A549 (cell line): Measurements from ENCODE around the gene COL8A1. TPM values are rescaled to one million over a fixed set of nuclear protein-coding genes. Genes with fewer than 3 reads are reported as not detected.

Source experiments
- ATAC-seq, 2 experiments: fragments of 200-7000 bp in 1 of 2; fragments of >200 bp in 1 of 2; cut with Nextera tagmentation in 1 of 2; cut with Tn5 transposase in 1 of 2; 3 replicates each; pipeline versions ENCODE4 v1.8.0 to v1.9.1; 2018 to 2020; ENCODE audit warnings: mild to moderate bottlenecking in 1 of 2, moderate library complexity in 1 of 2
- CTCF ChIA-PET: fragments of 300-600 bp; sonication (Branson Sonifier 250); formaldehyde crosslinking; extraction: SDS; loops from one replicate; lab custom pipeline; 2021; ENCODE audit warnings: antibody characterized with exemption, inconsistent platforms; lab: Yijun Ruan, JAX
- POLR2A ChIA-PET: fragments of 350-600 bp; formaldehyde crosslinking; extraction: SDS; loops from one replicate; lab custom pipeline; 2021; ENCODE audit warnings: antibody characterized with exemption, inconsistent platforms; lab: Yijun Ruan, JAX
- DNase-seq, 2 experiments: peaks; one replicate each; pipeline versions ENCODE4 v3.0.0 to v3.0.0-alpha.2; 2011 to 2016; ENCODE audit warnings: low read depth in 1 of 2, low spot score in 1 of 2
- FAIRE-seq: peaks from 2 replicates; lab custom pipeline; 2011; peaks lifted over from hg19 to GRCh38; lab: Jason Lieb, UNC
- H3K27ac ChIP-seq, 2 experiments: fragments of >200 bp; sonication (Bioruptor Twin); formaldehyde crosslinking; 3 replicates each; pipeline ENCODE4 v1.5.1; 2016 to 2017
- H3K4me1 ChIP-seq: fragments of >200 bp; sonication (Bioruptor Twin); formaldehyde crosslinking; 3 replicates; pipeline ENCODE4 v1.6.1; 2016
- H3K4me2 ChIP-seq: fragments of >200 bp; sonication (Bioruptor Twin); formaldehyde crosslinking; 3 replicates; pipeline ENCODE4 v1.6.1; 2016
- H3K4me3 ChIP-seq: fragments of >200 bp; sonication (Bioruptor Twin); formaldehyde crosslinking; 3 replicates; pipeline ENCODE4 v1.5.1; 2016
- H3K9me3 ChIP-seq: fragments of >200 bp; sonication (Bioruptor Twin); formaldehyde crosslinking; 3 replicates; pipeline ENCODE4 v1.6.1; 2016
- ATOH8 ChIP-seq: fragments of 250-450 bp; sonication (Bioruptor Pico); IDR thresholded peaks from 2 replicates; pipeline ENCODE4 v1.5.0; 2020; ENCODE audit warnings: low read depth, mild to moderate bottlenecking, moderate library complexity
- CBX8 ChIP-seq: fragments of 200-600 bp; sonication (generic); IDR thresholded peaks from 2 replicates; pipeline ENCODE4 v1.6.1; 2016
- CHD2 ChIP-seq: fragments of 150-350 bp; IDR thresholded peaks from 2 replicates; pipeline ENCODE4 v1.6.1; 2014; ENCODE audit warnings: low read length; ENCODE audit not compliant: partially characterized antibody
- CHD4 ChIP-seq: fragments of 200-600 bp; sonication (generic); IDR thresholded peaks from 2 replicates; pipeline ENCODE4 v1.6.1; 2016; ENCODE audit warnings: antibody characterized with exemption, mild to moderate bottlenecking, borderline replicate concordance
- E2F6 ChIP-seq: IDR thresholded peaks from 2 replicates; pipeline ENCODE4 v1.6.1; 2012; ENCODE audit warnings: low read depth, borderline replicate concordance
- EHF ChIP-seq: fragments of 250-450 bp; sonication (Bioruptor Pico); IDR thresholded peaks from 2 replicates; pipeline ENCODE4 v1.5.0; 2020; ENCODE audit warnings: mild to moderate bottlenecking
- EHMT2 ChIP-seq: fragments of 200-600 bp; sonication (generic); IDR thresholded peaks from 2 replicates; pipeline ENCODE4 v1.6.1; 2016; ENCODE audit warnings: antibody characterized with exemption, low read depth, mild to moderate bottlenecking, moderate library complexity
- EP300 ChIP-seq, 2 experiments: fragments of >200 bp; sonication (Bioruptor Twin); formaldehyde crosslinking; IDR thresholded peaks; 2 replicates in 1 of 2; 3 replicates in 1 of 2; pipeline ENCODE4 v1.6.1; 2016 to 2017
- FOXS1 ChIP-seq: fragments of 250-450 bp; sonication (Bioruptor Pico); IDR thresholded peaks from 2 replicates; pipeline ENCODE4 v1.5.0; 2020; ENCODE audit warnings: mild to moderate bottlenecking, moderate library complexity
- GATA3 ChIP-seq: IDR thresholded peaks from 2 replicates; pipeline ENCODE4 v1.6.1; 2012; ENCODE audit warnings: borderline replicate concordance
- HOXA7 ChIP-seq: fragments of 250-450 bp; sonication (Bioruptor Pico); IDR thresholded peaks from 2 replicates; pipeline ENCODE4 v1.5.0; 2020; ENCODE audit warnings: mild to moderate bottlenecking, moderate library complexity
- HOXB5 ChIP-seq: fragments of 250-450 bp; sonication (Bioruptor Pico); IDR thresholded peaks from 2 replicates; pipeline ENCODE4 v1.5.0; 2020; ENCODE audit warnings: mild to moderate bottlenecking, moderate library complexity
- MAFK ChIP-seq: fragments of 450-650 bp; IDR thresholded peaks from 2 replicates; pipeline ENCODE4 v1.6.1; 2014; ENCODE audit not compliant: partially characterized antibody
- MAZ ChIP-seq: fragments of 150-350 bp; IDR thresholded peaks from 2 replicates; pipeline ENCODE4 v1.6.1; 2014; ENCODE audit warnings: antibody characterized with exemption, low read depth, low read length, borderline replicate concordance
- MYC ChIP-seq: IDR thresholded peaks from 2 replicates; pipeline ENCODE4 v1.6.1; 2012; ENCODE audit warnings: mild to moderate bottlenecking, inconsistent platforms, low read length, improper control_type of control experiment, borderline replicate concordance
- NFE2L2 ChIP-seq: fragments of 150-350 bp; conservative IDR thresholded peaks from 2 replicates; pipeline ENCODE4 v1.6.1; 2014; ENCODE audit warnings: low read length
- PHF8 ChIP-seq: fragments of 200-600 bp; sonication (generic); IDR thresholded peaks from 2 replicates; pipeline ENCODE4 v1.6.1; 2016; ENCODE audit warnings: low read depth, mild to moderate bottlenecking, antibody characterized with exemption, moderate library complexity, borderline replicate concordance
- POLR2AphosphoS2 ChIP-seq: conservative IDR thresholded peaks from 2 replicates; pipeline ENCODE4 v1.6.1; 2012; ENCODE audit warnings: low read length, improper control_type of control experiment, inconsistent platforms
- RAD21 ChIP-seq, 2 experiments: fragments of >200 bp in 1 of 2; sonication (Bioruptor Twin) in 1 of 2; formaldehyde crosslinking in 1 of 2; IDR thresholded peaks in 1 of 2; conservative IDR thresholded peaks in 1 of 2; 2 replicates in 1 of 2; 3 replicates in 1 of 2; pipeline ENCODE4 v1.6.1; 2012 to 2018; ENCODE audit warnings: inconsistent platforms in 1 of 2
- RARB ChIP-seq: fragments of 250-450 bp; sonication (Bioruptor Pico); IDR thresholded peaks from 2 replicates; pipeline ENCODE4 v1.8.0; 2021; ENCODE audit warnings: mild to moderate bottlenecking, moderate library complexity
- RCOR1 ChIP-seq: fragments of 150-350 bp; IDR thresholded peaks from 2 replicates; pipeline ENCODE4 v1.6.1; 2014; ENCODE audit warnings: antibody characterized with exemption, low read length, low read depth
- REST ChIP-seq: fragments of 200-600 bp; sonication (generic); IDR thresholded peaks from 2 replicates; pipeline ENCODE4 v1.6.1; 2016; ENCODE audit warnings: antibody characterized with exemption, mild to moderate bottlenecking, moderate library complexity
- RNF2 ChIP-seq: fragments of 200-600 bp; sonication (generic); IDR thresholded peaks from 2 replicates; pipeline ENCODE4 v1.6.1; 2016; ENCODE audit warnings: low read depth, mild to moderate bottlenecking, antibody characterized with exemption, moderate library complexity, borderline replicate concordance
- SREBF2 ChIP-seq: fragments of 450-650 bp; IDR thresholded peaks from 2 replicates; pipeline ENCODE4 v1.6.1; 2014; ENCODE audit warnings: mild to moderate bottlenecking, moderate library complexity
- ZC3H11A ChIP-seq: fragments of 450-650 bp; IDR thresholded peaks from 2 replicates; pipeline ENCODE4 v1.6.1; 2014; ENCODE audit warnings: antibody characterized with exemption, mild to moderate bottlenecking
- ZFP36 ChIP-seq: fragments of 450-650 bp; IDR thresholded peaks from 2 replicates; pipeline ENCODE4 v1.6.1; 2014; ENCODE audit warnings: borderline replicate concordance; ENCODE audit not compliant: partially characterized antibody
- ZNF302 ChIP-seq: fragments of 250-450 bp; sonication (Bioruptor Pico); IDR thresholded peaks from 2 replicates; pipeline ENCODE4 v1.9.0; 2021; ENCODE audit warnings: inconsistent platforms, mild to moderate bottlenecking, moderate library complexity
- ZSCAN20 ChIP-seq: fragments of 250-450 bp; sonication (Bioruptor Pico); IDR thresholded peaks from 2 replicates; pipeline ENCODE4 v1.8.0; 2022; ENCODE audit warnings: mild to moderate bottlenecking, moderate library complexity
- WGBS: methylation state at CpG from one replicate; pipeline ENCODE4 v1.1.6; 2017; ENCODE audit errors: missing lambda C conversion rate; 5-methylcytosine and 5-hydroxymethylcytosine counted together
- polyA plus RNA-seq, 4 experiments: library from polyadenylated mRNA; depleted of rRNA in 3 of 4; stranded (reverse); fragments of >200 nt; fragmentation: RNase III in 1 of 4; extraction: RNeasy Plus Mini Kit Qiagen cat#74134 plus additional on column Dnase treatment in 1 of 4; gene quantifications; 2 replicates in 3 of 4; 3 replicates in 1 of 4; pipeline ENCODE4 v1.2.3, GENCODE V29; 2011 to 2017

The COL8A1 gene
- polyA plus RNA-seq, 2 of the 4 experiments (the other 2 are of a cell fraction): not detected

GRCh38 chr3:99678896-99679295, 40.5 kb downstream of the COL8A1 start:
- ATAC-seq (no peak), FAIRE-seq (no peak), DNase-seq (no peak)
- Histone ChIP-seq H3K4me2 (no peak overlapping the region), H3K4me3 (no peak overlapping the region), H3K4me1 (no peaks in the 10 kb centered on the region), H3K9me3 (no peaks in the 10 kb centered on the region), H3K27ac (no peak overlapping the region)
- TF ChIP-seq RARB (no peak), CHD4 (no peak), ATOH8 (no peak), CHD2 (no peak), EHF (CRISPR knock-in tag) (no peak), RCOR1 (no peak), RAD21 (conservative IDR thresholded peaks at IDR 0.05 in 1 of 2, IDR thresholded peaks at IDR 0.05 in 1 of 2) (no peak), REST (no peak), CBX8 (no peak)
- WGBS: 73% methylated on average over 2 of the region's 2 CpGs
- ChIA-PET POLR2A (no interaction called here), CTCF (no interaction called here)

- CTCF ChIA-PET: no interaction called here
- POLR2A ChIA-PET: no interaction called here
- no peak overlapping the region for H3K4me2 ChIP-seq
- no peak overlapping the region for H3K27ac ChIP-seq
- no peaks in the 10 kb centered on the region for H3K4me1 ChIP-seq
- 3% methylated on average over 1 of the region's 1 CpG for WGBS
- FAIRE-seq (no peak), DNase-seq (no peak), ATAC-seq (no peak)
- H3K4me3 ChIP-seq: no peak overlapping the region
- no peak for TF ChIP-seq RAD21 (conservative IDR thresholded peaks at IDR 0.05 in 1 of 2, IDR thresholded peaks at IDR 0.05 in 1 of 2)
- no peak for TF ChIP-seq E2F6
- TF ChIP-seq MYC: no peak
- TF ChIP-seq HOXB5 (CRISPR knock-in tag): no peak
- no peak for TF ChIP-seq FOXS1 (CRISPR knock-in tag)
- no peak for TF ChIP-seq EHMT2
- TF ChIP-seq RNF2: no peak
- no peak for TF ChIP-seq ZNF302 (CRISPR knock-in tag)
- no peak for TF ChIP-seq SREBF2
- no peak for TF ChIP-seq PHF8
- no peaks in the 10 kb centered on the region for H3K9me3 ChIP-seq
These were observed 43.1 kb downstream of the COL8A1 start for GRCh38 chr3:99681512-99681911.

GRCh38 chr3:99681976-99682375, 43.6 kb downstream of the COL8A1 start:
- POLR2A ChIA-PET: no interaction called here
- Histone ChIP-seq H3K27ac (no peak overlapping the region), H3K9me3 (no peaks in the 10 kb centered on the region), H3K4me2 (no peak overlapping the region), H3K4me1 (no peaks in the 10 kb centered on the region), H3K4me3 (no peak overlapping the region)
- DNase-seq (no peak), ATAC-seq (no peak), FAIRE-seq (no peak)
- CTCF ChIA-PET: no interaction called here
- WGBS: 75% methylated on average over 9 of the region's 9 CpGs
- TF ChIP-seq ZFP36: no peak
- no peak for TF ChIP-seq NFE2L2
- TF ChIP-seq POLR2AphosphoS2: no peak
- TF ChIP-seq MAZ: no peak
- no peak for TF ChIP-seq ZSCAN20 (CRISPR knock-in tag)
- TF ChIP-seq GATA3: no peak
- TF ChIP-seq EP300 (IDR thresholded peaks at IDR 0.05): no peak
- TF ChIP-seq RNF2: no peak
- TF ChIP-seq RCOR1: no peak
- TF ChIP-seq MAFK: no peak
- TF ChIP-seq ZC3H11A: no peak
- no peak for TF ChIP-seq MYC
- no peak for TF ChIP-seq HOXA7 (CRISPR knock-in tag)
